ENCODE data around the gene CDC42EP1. TPM values are rescaled to one million over a fixed set of nuclear protein-coding genes. Genes with fewer than 3 reads are reported as not detected.

Gene CDC42EP1
- total RNA-seq, 1 experiment from 2014 or later, result 12.7 TPM

DNA sequence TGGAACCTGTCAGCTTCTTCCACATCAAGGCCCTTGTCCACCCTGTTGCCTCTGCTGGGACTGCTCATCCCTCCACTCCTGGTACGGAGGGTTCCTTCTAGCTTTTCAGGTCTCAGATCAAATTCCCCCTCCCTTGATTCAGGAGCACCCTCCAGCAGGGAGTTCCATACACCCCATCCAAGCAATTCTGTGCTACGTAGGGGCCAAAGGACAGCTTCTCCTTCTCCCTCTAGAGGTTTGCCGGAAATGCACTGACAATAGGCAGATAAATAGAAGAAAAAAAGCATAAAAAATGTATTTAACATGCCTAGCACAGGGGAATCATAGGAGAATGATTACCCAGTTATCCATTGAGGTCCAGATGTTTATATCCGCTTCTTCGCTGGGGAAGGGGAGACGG, 37.8 kb upstream of the CDC42EP1 start (continued):
- TF ChIP-seq, protein P1, sequence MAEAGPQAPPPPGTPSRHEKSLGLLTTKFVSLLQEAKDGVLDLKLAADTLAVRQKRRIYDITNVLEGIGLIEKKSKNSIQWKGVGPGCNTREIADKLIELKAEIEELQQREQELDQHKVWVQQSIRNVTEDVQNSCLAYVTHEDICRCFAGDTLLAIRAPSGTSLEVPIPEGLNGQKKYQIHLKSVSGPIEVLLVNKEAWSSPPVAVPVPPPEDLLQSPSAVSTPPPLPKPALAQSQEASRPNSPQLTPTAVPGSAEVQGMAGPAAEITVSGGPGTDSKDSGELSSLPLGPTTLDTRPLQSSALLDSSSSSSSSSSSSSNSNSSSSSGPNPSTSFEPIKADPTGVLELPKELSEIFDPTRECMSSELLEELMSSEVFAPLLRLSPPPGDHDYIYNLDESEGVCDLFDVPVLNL (CRISPR knock-in tag; IDR thresholded peaks at IDR 0.05; ENCODE audit: borderline replicate concordance, low read depth), result no peak
- TF ChIP-seq, protein P2, sequence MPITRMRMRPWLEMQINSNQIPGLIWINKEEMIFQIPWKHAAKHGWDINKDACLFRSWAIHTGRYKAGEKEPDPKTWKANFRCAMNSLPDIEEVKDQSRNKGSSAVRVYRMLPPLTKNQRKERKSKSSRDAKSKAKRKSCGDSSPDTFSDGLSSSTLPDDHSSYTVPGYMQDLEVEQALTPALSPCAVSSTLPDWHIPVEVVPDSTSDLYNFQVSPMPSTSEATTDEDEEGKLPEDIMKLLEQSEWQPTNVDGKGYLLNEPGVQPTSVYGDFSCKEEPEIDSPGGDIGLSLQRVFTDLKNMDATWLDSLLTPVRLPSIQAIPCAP (CRISPR knock-in tag; IDR thresholded peaks at IDR 0.05), result no peak
- TF ChIP-seq, protein P3, sequence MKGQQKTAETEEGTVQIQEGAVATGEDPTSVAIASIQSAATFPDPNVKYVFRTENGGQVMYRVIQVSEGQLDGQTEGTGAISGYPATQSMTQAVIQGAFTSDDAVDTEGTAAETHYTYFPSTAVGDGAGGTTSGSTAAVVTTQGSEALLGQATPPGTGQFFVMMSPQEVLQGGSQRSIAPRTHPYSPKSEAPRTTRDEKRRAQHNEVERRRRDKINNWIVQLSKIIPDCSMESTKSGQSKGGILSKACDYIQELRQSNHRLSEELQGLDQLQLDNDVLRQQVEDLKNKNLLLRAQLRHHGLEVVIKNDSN (CRISPR knock-in tag; IDR thresholded peaks at IDR 0.05), result no peak
- TF ChIP-seq TEAD1 (CRISPR knock-in tag; IDR thresholded peaks at IDR 0.05) (no peak), OVOL2 (CRISPR knock-in tag; IDR thresholded peaks at IDR 0.05; ENCODE audit: borderline replicate concordance) (no peak), CREB1 (CRISPR knock-in tag; IDR thresholded peaks at IDR 0.05) (no peak), SMAD4 (CRISPR knock-in tag; IDR thresholded peaks at IDR 0.05) (no peak)

DNA sequence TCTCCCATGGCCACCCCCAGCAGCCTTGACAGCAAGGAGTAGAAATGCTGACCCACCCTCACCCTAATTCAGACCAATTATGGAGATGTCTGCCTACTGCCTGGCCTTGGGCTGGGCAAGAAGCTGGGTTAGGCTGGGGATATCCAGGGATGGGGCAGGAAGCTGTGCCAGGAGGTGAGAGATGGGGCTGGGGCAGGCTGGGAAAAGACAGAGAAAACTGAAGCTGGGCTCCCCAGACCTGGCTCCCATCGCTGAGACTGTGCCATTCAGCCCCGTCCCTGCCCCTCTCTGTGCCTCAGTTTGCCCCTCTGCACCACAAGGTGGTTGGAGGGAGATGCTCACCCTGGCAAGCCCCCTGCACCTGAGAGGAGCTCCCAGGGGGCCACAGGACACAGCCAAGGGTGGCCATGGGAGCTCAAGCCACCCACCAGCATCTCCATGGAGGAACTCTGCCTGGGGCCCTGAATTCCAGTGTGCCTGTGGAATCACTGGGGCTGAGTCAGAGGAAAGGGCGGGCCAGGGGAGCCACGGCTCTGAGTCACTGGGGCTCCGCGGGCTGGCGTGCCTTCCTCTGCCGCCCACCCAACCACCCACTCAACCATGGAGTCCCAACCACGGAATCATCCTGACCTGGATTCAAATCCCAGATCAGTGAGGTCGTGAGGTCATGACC, 35.1 kb upstream of the CDC42EP1 start:
- H3K9me3 Mint-ChIP-seq, result no peaks in the 10 kb centered on the region
- peaks cover 5% of the 10 kb centered on the region; the same call in 1 of the 2 replicates for H3K4me1 Mint-ChIP-seq
- ATAC-seq (no peak), DNase-seq (ENCODE audit: low spot score) (no peak)
- no peak overlapping the region for H3K27ac Mint-ChIP-seq
- no peaks in the 10 kb centered on the region for H3K36me3 Mint-ChIP-seq
- POLR2A ChIA-PET, result interaction anchor here (0.6 kb wide), 1 partner anchor 9 kb away, joined by 3 read pairs; no protein-coding TSS in a partner anchor
- CTCF ChIA-PET, result interaction anchor here (1.5 kb wide), 1 partner anchor 265 kb away, joined by 3 read pairs; no protein-coding TSS in a partner anchor
- peaks cover 17% of the 10 kb centered on the region for H3K27me3 Mint-ChIP-seq (ENCODE audit: low read depth)
- no peak overlapping the region for H3K4me3 Mint-ChIP-seq
- no peak for TF ChIP-seq ZBTB21 (CRISPR knock-in tag; IDR thresholded peaks at IDR 0.05; ENCODE audit: borderline replicate concordance)
- TF ChIP-seq, protein P4, sequence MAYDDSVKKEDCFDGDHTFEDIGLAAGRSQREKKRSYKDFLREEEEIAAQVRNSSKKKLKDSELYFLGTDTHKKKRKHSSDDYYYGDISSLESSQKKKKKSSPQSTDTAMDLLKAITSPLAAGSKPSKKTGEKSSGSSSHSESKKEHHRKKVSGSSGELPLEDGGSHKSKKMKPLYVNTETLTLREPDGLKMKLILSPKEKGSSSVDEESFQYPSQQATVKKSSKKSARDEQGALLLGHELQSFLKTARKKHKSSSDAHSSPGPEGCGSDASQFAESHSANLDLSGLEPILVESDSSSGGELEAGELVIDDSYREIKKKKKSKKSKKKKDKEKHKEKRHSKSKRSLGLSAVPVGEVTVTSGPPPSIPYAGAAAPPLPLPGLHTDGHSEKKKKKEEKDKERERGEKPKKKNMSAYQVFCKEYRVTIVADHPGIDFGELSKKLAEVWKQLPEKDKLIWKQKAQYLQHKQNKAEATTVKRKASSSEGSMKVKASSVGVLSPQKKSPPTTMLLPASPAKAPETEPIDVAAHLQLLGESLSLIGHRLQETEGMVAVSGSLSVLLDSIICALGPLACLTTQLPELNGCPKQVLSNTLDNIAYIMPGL (CRISPR knock-in tag; IDR thresholded peaks at IDR 0.05), result no peak
- TF ChIP-seq, protein P1 (CRISPR knock-in tag; IDR thresholded peaks at IDR 0.05; ENCODE audit: borderline replicate concordance, low read depth), result no peak
- no peak for TF ChIP-seq TEAD1 (CRISPR knock-in tag; IDR thresholded peaks at IDR 0.05)
- TF ChIP-seq, protein P5, sequence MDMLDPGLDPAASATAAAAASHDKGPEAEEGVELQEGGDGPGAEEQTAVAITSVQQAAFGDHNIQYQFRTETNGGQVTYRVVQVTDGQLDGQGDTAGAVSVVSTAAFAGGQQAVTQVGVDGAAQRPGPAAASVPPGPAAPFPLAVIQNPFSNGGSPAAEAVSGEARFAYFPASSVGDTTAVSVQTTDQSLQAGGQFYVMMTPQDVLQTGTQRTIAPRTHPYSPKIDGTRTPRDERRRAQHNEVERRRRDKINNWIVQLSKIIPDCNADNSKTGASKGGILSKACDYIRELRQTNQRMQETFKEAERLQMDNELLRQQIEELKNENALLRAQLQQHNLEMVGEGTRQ (CRISPR knock-in tag; IDR thresholded peaks at IDR 0.05), result no peak
- no peak for TF ChIP-seq NR3C1 (CRISPR knock-in tag; conservative IDR thresholded peaks at IDR 0.05; ENCODE audit: low read depth)
- TF ChIP-seq TEAD4 (CRISPR knock-in tag; IDR thresholded peaks at IDR 0.05), result no peak
- TF ChIP-seq, protein P6, sequence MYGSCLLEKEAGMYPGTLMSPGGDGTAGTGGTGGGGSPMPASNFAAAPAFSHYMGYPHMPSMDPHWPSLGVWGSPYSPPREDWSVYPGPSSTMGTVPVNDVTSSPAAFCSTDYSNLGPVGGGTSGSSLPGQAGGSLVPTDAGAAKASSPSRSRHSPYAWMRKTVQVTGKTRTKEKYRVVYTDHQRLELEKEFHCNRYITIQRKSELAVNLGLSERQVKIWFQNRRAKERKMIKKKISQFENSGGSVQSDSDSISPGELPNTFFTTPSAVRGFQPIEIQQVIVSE (CRISPR knock-in tag; IDR thresholded peaks at IDR 0.05; ENCODE audit: borderline replicate concordance), result no peak
- no peak for TF ChIP-seq KAT7 (CRISPR knock-in tag; IDR thresholded peaks at IDR 0.05; ENCODE audit: borderline replicate concordance)
- TF ChIP-seq ZNF416 (CRISPR knock-in tag; IDR thresholded peaks at IDR 0.05), result no peak
- no peak for TF ChIP-seq ZNF263 (CRISPR knock-in tag; IDR thresholded peaks at IDR 0.05; ENCODE audit: low read depth)
- TF ChIP-seq SOX15 (CRISPR knock-in tag; IDR thresholded peaks at IDR 0.05), result no peak
- TF ChIP-seq CBFB (CRISPR knock-in tag; IDR thresholded peaks at IDR 0.05; ENCODE audit: low read depth), result no peak
- no peak for TF ChIP-seq SMAD3 (CRISPR knock-in tag; IDR thresholded peaks at IDR 0.05; ENCODE audit: borderline replicate concordance)
- no peak for TF ChIP-seq JUN (CRISPR knock-in tag; IDR thresholded peaks at IDR 0.05)
- TF ChIP-seq, protein P7, sequence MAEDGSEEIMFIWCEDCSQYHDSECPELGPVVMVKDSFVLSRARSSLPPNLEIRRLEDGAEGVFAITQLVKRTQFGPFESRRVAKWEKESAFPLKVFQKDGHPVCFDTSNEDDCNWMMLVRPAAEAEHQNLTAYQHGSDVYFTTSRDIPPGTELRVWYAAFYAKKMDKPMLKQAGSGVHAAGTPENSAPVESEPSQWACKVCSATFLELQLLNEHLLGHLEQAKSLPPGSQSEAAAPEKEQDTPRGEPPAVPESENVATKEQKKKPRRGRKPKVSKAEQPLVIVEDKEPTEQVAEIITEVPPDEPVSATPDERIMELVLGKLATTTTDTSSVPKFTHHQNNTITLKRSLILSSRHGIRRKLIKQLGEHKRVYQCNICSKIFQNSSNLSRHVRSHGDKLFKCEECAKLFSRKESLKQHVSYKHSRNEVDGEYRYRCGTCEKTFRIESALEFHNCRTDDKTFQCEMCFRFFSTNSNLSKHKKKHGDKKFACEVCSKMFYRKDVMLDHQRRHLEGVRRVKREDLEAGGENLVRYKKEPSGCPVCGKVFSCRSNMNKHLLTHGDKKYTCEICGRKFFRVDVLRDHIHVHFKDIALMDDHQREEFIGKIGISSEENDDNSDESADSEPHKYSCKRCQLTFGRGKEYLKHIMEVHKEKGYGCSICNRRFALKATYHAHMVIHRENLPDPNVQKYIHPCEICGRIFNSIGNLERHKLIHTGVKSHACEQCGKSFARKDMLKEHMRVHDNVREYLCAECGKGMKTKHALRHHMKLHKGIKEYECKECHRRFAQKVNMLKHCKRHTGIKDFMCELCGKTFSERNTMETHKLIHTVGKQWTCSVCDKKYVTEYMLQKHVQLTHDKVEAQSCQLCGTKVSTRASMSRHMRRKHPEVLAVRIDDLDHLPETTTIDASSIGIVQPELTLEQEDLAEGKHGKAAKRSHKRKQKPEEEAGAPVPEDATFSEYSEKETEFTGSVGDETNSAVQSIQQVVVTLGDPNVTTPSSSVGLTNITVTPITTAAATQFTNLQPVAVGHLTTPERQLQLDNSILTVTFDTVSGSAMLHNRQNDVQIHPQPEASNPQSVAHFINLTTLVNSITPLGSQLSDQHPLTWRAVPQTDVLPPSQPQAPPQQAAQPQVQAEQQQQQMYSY (CRISPR knock-in tag; IDR thresholded peaks at IDR 0.05), result no peak
- TF ChIP-seq ZNF396 (CRISPR knock-in tag; IDR thresholded peaks at IDR 0.05; ENCODE audit: borderline replicate concordance), result no peak

Data from WTC11 (cell line).